GM10248 (cell line): ENCODE data around the gene HIGD1A.

ENCODE experiments used
- CTCF ChIA-PET: fragments of 300-600 bp; sonication (Branson Sonifier 250); formaldehyde crosslinking; extraction: SDS; loops from one replicate; lab custom pipeline; 2021; ENCODE audit warnings: antibody characterized with exemption; lab: Yijun Ruan, JAX
- POLR2A ChIA-PET: fragments of 350-650 bp; sonication (Branson Sonifier 250); formaldehyde crosslinking; extraction: SDS; loops from one replicate; lab custom pipeline; 2020; ENCODE audit warnings: antibody characterized with exemption; lab: Yijun Ruan, JAX
- DNase-seq: peaks from one replicate; pipeline ENCODE4 v3.0.0; 2012; ENCODE audit errors: extremely low spot score
- CTCF ChIP-seq: IDR thresholded peaks from 2 replicates; pipeline ENCODE4 v1.5.1; 2012; ENCODE audit warnings: mild to moderate bottlenecking, low read depth; ENCODE audit errors: extremely low read depth, missing control alignments, control extremely low read depth

Gene HIGD1A

GRCh38 chr3:42747581-42747980 is 56.7 kb downstream of the HIGD1A start:
- TF ChIP-seq CTCF: no peak
- ChIA-PET POLR2A (no interaction called here), CTCF (interaction anchor here (0.6 to 3.0 kb wide), 5 partner anchors 8 to 133 kb away, joined by 3 to 16 read pairs (median 4); no protein-coding TSS in a partner anchor)
- DNase-seq: no peak

GRCh38 chr3:42746455-42747450 is 57.5 kb downstream of the HIGD1A start:
- POLR2A ChIA-PET: no interaction called here
- no peak for DNase-seq
- TF ChIP-seq CTCF: no peak
- CTCF ChIA-PET: interaction anchor here (0.6 to 3.7 kb wide), 12 partner anchors 9 to 500 kb away, joined by 3 to 23 read pairs (median 4); partner anchors contain the start of gene SEC22C

- no peak for DNase-seq
- no peak for TF ChIP-seq CTCF
- ChIA-PET CTCF (interaction anchor here (0.6 to 3.7 kb wide), 16 partner anchors 10 to 499 kb away, joined by 3 to 23 read pairs (median 6); partner anchors contain the start of gene SEC22C), POLR2A (no interaction called here)
Observed at GRCh38 chr3:42745776-42746454, 58.4 kb downstream of the HIGD1A start.

GRCh38 chr3:42745291-42745745 is 59.0 kb downstream of the HIGD1A start:
- no peak for DNase-seq
- ChIA-PET POLR2A (no interaction called here), CTCF (interaction anchor here (0.6 to 3.7 kb wide), 20 partner anchors 10 to 498 kb away, joined by 3 to 23 read pairs (median 6); partner anchors contain the start of gene SEC22C)
- TF ChIP-seq CTCF: no peak

- TF ChIP-seq CTCF: no peak
- CTCF ChIA-PET: interaction anchor here (0.6 to 3.7 kb wide), 26 partner anchors 8 to 198 kb away, joined by 3 to 23 read pairs (median 3); partner anchors contain the start of gene SEC22C
- POLR2A ChIA-PET: no interaction called here
- DNase-seq: no peak
Observed at GRCh38 chr3:42743204-42743995, 60.9 kb downstream of the HIGD1A start.
